ENCODE measurements around the gene ACSF3.

The ACSF3 gene

DNA sequence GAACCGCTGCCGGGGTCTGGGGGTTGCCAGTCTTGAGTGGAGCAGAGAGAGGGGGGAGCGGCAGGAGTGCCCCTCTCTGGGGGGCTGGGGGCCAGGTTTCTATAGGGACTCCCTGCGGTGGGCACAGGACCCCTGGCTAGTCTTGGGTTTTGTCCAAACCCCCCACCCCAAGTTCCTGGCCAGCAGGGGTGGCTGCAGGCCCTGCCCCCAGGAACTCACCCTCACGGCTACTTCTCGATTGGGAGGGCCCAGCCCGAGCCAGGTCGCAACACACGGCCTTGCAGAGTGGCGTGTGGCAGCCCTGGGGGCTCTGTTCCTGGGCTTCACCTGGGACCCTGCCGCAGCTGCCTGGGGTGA lies 78.5 kb downstream of the ACSF3 start:
- H3K9me3 Mint-ChIP-seq: no peaks in the 10 kb centered on the region
- H3K27ac Mint-ChIP-seq: no peak overlapping the region
- H3K4me3 Mint-ChIP-seq: no peak overlapping the region
- peaks cover 6% of the 10 kb centered on the region for H3K4me1 Mint-ChIP-seq (ENCODE audit: low read depth)
- H3K27me3 Mint-ChIP-seq: no peaks in the 10 kb centered on the region
- no peaks in the 10 kb centered on the region for H3K36me3 Mint-ChIP-seq (ENCODE audit: low read depth)

DNA sequence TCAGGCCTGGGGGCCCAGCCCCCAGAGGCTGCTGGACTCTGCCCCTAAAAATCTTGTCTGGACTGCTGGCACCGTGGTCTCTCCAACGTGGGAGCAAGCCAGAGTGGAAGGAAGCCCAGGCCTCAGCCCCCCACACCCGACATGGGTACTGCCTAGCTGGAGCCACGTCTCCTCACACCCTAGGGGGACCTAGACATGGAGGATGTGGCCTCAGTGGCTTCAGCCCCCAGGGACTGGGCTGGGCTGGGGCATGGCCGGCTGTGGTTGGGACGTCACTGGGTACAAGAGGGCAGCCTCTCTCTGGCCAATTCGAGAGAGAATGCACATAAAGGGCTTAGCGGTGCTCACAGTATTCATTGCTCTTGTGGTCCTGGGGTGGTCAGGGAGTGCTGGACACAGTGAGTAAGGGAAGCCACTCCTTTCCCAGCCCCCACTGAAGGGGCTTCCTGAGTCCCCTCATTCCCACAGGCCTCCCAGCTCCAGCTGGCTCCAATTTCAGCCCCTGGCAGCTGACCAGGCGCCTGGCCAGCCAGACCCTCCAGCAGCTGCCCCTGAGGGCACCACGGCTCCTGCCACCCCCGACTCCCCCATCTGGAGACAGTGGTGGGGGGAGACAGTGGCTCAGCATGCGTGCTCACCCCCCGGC lies 79.0 kb downstream of the ACSF3 start:
- Mint-ChIP-seq H3K27me3 (no peaks in the 10 kb centered on the region), H3K4me1 (ENCODE audit: low read depth) (peaks cover 6% of the 10 kb centered on the region), H3K9me3 (no peaks in the 10 kb centered on the region), H3K27ac (no peak overlapping the region), H3K4me3 (no peak overlapping the region), H3K36me3 (ENCODE audit: low read depth) (no peaks in the 10 kb centered on the region)

DNA sequence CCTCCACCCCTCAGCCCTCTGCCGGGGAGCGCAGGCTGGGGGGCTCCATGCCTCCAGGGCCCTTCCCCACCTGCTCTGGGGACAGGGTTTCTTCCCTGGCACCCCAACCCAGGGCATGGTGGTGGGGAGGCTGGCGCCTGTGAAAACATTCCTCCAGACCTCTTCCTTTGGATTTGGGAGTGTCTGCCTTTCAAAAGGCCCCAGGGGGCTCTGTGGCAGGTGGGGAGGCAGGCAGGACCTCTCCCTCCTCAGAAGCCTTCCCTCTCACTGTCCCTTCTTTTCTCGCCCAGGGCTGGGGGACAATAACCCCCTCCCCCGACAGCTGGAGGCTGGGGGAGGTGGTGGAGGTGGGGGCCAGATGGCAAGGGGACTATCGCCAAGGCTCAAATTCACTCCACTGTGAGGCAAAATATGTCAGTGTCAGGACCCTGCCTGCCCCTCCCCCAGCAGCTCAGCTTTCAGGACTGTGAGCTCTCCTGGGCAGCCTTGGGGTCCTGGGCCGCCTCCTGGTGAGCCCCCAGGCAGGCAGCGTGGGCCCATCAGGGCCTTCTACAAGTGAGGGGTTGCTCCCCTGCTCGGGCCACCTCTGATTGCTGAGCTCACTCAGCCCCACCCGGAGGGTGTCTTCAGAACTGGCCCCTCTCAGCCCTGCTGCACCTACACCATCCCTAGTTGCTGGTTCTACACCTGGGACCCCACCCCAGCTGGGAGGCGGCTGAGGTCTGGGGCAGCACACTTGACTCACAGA lies 79.7 kb downstream of the ACSF3 start:
- H3K9me3 Mint-ChIP-seq: no peaks in the 10 kb centered on the region
- no peaks in the 10 kb centered on the region for H3K27me3 Mint-ChIP-seq
- H3K36me3 Mint-ChIP-seq (ENCODE audit: low read depth): no peaks in the 10 kb centered on the region
- H3K4me1 Mint-ChIP-seq (ENCODE audit: low read depth): peaks cover 6% of the 10 kb centered on the region
- H3K4me3 Mint-ChIP-seq: no peak overlapping the region
- H3K27ac Mint-ChIP-seq: no peak overlapping the region

DNA sequence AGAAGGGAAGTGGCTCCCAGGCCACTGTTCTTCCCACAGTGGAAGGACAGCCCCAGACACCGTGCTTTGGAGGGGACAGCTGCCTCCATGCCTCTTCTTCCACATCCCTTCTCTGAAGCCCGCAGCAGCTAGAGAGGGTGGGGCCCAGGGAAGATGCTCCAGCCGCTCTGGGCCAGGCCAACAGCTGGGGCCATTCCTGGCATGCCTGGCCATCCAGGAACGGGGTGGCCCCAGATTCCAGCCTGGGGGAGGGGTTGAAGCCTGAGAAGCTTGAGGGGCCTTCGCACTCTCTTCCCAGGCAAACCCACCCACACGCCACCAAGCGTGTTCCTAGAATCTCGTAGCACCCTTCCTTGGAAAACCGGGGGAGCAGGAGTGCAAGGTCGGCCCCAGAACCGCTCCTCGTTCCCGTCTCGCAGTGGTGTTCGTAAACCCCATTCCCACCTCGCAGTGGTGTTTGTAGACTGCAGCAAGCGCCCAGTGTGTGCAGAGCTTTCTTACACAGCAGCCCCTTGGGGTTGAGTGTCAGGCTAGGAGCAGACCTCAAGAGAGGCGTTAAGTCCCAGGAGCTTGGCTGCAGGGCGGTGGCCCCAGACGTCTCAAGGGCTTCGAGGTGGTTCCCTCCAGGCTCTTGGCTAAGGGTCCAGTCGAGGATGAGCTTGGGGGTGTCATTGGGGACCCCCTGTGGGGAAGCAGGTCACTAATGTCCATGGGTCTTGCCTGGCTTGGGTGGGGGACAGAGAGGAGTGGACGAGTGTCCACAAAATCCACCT lies 80.6 kb downstream of the ACSF3 start:
- no peak overlapping the region for H3K27ac Mint-ChIP-seq
- H3K36me3 Mint-ChIP-seq (ENCODE audit: low read depth): no peaks in the 10 kb centered on the region
- peaks cover 6% of the 10 kb centered on the region for H3K4me1 Mint-ChIP-seq (ENCODE audit: low read depth)
- no peaks in the 10 kb centered on the region for H3K9me3 Mint-ChIP-seq
- no peaks in the 10 kb centered on the region for H3K27me3 Mint-ChIP-seq
- H3K4me3 Mint-ChIP-seq: no peak overlapping the region

DNA sequence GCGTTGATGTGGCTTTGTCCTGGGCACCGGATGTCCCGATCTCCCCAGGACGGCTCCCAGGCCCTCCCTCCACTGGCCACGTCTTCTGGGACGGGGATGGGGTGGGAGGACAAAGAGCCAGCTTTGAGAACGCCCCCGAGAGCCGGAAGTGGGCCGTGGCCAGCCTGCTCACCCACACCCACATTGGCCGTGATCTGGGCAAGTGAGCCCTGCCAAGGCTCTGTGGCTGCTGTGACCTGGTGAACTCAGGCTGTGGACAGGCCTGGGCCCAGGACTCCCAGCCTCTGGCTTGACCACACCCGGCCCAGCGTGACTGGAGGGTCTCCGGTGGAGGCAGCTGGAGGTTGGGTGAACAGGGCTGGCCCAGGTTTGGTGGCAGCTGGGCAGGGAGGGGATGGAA lies 81.2 kb downstream of the ACSF3 start:
- Mint-ChIP-seq H3K27ac (no peak overlapping the region), H3K9me3 (no peaks in the 10 kb centered on the region), H3K27me3 (no peaks in the 10 kb centered on the region), H3K36me3 (ENCODE audit: low read depth) (no peaks in the 10 kb centered on the region), H3K4me3 (no peak overlapping the region), H3K4me1 (ENCODE audit: low read depth) (peaks cover 6% of the 10 kb centered on the region)

DNA sequence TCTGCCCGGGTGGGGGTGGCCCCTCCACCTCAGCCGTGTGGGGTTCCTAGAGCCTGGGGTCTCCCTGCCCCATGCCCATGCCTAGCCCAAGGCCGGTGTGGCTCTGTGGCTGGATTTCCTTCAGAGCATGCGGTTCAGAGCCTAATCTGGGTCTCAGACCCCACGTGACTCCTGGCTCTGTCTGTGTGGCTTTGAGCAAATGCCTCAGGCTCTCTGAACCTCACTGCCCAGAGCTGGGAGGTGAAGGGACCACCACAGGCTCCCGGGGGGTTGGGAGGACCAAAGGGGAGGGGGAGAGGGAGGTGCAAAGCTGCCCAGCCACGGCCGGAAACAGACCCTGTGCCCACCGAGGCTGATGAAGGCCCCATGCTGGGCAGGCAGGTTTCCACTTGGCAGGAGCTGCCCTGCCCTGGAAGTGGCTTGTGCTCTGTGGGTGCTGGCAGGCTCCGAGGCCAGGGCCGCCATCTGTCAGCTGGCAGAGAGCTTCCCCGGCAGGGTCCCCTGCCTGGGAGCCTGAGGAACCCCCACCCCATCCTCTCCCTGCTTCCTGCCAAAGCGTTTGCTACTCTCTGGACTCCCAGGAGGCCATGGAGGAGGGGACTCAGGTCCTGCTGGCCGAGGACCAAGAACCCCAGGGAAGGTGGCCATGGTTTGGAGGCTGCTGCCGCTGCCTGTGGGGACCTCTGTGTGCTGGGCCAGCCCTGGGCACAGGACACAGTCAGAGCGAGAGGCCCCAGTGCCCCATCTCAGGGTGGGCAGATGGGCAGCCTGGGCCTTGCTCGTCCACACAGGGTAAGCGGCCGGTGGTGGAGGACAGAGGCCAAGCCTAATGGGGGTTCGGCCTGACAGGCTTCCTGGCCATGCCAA lies 81.9 kb downstream of the ACSF3 start:
- Mint-ChIP-seq H3K4me1 (ENCODE audit: low read depth) (peaks cover 5% of the 10 kb centered on the region), H3K4me3 (no peak overlapping the region), H3K9me3 (no peaks in the 10 kb centered on the region), H3K27ac (no peak overlapping the region), H3K27me3 (no peaks in the 10 kb centered on the region), H3K36me3 (ENCODE audit: low read depth) (no peaks in the 10 kb centered on the region)

DNA sequence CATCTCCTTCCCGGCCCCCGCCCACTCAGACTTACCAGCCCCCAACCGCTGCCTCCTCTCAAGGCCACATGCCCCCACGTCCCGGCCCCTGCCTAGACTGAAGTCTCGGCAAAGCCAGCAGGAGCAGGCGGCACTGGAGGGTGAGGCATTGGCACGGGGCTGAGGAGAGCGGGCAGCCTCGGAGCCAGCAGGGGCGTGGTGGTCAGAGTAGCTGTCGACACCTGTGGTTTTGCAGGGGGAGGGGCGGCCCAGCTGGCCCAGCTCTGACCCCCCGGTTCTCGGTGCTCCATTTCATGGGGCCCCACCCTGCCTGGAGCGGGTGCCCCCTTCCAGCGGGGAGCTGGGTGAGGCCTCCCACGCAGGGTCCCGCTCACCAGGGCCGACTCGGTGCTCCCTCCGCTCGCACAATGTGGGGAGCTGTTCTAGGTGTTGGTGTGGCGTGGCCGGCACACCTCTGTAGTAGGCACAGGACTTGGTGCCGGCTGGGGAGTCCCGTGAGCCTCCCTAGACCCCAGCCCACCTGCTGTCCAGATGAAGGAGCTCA lies 82.6 kb downstream of the ACSF3 start:
- Mint-ChIP-seq H3K36me3 (ENCODE audit: low read depth) (no peaks in the 10 kb centered on the region), H3K4me3 (no peak overlapping the region)

DNA sequence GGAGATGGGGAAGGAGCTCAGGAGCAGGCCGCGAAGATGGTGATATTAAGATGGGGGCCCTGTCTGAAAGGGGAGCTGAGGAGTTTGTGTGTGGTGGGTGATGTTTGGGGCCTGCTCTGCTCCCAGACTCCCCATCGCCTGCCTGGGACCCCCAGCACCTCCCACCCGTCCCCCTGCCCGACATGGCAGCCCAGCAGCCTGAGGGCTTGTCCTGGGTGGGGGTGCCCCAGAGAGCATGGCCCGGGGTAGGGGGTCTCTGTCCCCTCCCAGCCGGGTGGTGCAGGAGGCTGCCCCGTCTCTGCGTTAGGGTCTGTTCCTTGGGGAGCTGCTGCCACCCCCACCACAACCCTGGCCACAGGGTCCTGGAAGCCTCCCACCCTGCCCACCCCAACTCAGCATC lies 83.1 kb downstream of the ACSF3 start:
- no peaks in the 10 kb centered on the region for H3K27me3 Mint-ChIP-seq
- H3K4me1 Mint-ChIP-seq (ENCODE audit: low read depth): no peaks in the 10 kb centered on the region
- no peaks in the 10 kb centered on the region for H3K36me3 Mint-ChIP-seq (ENCODE audit: low read depth)
- no peaks in the 10 kb centered on the region for H3K9me3 Mint-ChIP-seq
- H3K4me3 Mint-ChIP-seq: no peak overlapping the region
- H3K27ac Mint-ChIP-seq: no peak overlapping the region

More for the DNA sequence above, 82.6 kb downstream of the ACSF3 start:
- no peak overlapping the region for H3K27ac Mint-ChIP-seq
- no peaks in the 10 kb centered on the region for H3K9me3 Mint-ChIP-seq
- H3K27me3 Mint-ChIP-seq: no peaks in the 10 kb centered on the region
- no peaks in the 10 kb centered on the region for H3K4me1 Mint-ChIP-seq (ENCODE audit: low read depth)

DNA sequence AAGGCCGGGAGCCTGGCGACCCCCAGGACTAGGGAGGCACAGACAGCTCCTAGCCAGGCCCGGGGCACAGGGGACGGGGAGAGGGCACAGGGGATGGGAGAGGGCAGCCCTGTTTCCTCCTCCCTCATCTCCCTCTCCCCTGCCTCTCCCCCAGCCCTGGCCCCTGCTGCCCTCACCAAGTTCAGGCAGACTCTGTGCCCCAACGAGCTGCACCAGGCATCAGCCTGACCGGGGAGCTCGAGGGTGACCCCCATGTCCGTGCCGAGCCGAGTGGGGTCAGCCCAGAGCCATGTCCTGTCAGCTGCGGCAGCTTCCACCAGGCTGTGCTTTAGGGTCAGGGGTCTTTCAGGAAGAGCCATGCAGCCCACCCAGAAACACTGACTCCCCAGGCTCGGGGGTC lies 83.8 kb downstream of the ACSF3 start:
- Mint-ChIP-seq H3K36me3 (ENCODE audit: low read depth) (no peaks in the 10 kb centered on the region), H3K4me3 (no peak overlapping the region), H3K27me3 (no peaks in the 10 kb centered on the region), H3K27ac (no peak overlapping the region), H3K4me1 (ENCODE audit: low read depth) (no peaks in the 10 kb centered on the region), H3K9me3 (no peaks in the 10 kb centered on the region)

DNA sequence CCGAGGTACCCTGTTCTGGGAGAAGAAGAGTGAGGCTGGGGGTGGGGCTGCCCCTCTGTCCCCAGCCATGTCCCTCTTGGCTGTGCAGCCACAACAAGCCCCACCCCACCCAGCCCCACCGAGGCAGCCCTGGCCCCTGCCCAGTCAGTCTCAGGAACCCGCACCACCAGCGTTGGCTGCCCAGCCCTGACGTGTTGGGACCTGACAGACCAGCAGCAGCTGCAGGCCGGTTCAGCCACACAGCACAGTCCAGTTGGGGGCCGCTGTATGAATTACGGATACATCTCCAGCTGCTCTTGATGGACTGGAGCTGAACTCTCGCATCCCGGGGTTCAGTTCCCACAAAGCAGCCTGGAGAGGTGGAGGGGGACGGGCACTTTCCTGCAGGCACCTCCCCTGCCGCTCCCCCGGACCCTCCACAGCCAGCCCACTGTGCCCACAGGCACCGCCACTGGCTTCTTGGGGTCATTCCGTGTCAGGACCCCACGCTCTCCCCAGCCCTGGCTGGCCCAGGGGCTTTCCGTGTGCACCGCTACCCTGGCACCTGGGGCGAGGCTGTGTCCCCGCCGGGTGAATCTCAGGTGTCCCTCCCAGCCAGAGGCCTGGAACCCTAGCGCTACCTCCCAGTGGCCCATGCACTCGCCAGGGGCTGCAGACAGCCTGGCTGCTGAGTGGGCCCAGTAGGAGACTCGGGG lies 84.9 kb downstream of the ACSF3 start:
- Mint-ChIP-seq H3K27ac (no peak overlapping the region), H3K36me3 (ENCODE audit: low read depth) (no peaks in the 10 kb centered on the region)

DNA sequence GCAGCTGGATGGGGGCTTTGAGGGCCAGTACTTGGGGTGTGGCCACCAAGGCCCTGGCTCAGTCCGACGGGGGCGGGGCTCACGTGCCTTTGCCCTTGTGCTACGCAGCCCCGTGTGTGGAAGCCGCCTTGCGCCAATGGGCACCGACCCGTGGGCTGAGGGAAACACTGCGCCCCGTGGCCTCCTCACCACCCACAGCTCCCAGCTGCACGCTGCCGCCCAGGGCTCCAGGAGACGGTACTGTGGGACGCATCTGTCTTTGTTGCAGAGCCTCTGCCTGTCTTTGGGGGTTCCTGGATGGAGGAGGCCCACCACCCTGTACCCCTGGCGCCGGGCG lies 85.5 kb downstream of the ACSF3 start:
- Mint-ChIP-seq H3K4me1 (ENCODE audit: low read depth) (no peaks in the 10 kb centered on the region), H3K9me3 (no peaks in the 10 kb centered on the region), H3K36me3 (ENCODE audit: low read depth) (no peaks in the 10 kb centered on the region), H3K4me3 (no peak overlapping the region), H3K27me3 (no peaks in the 10 kb centered on the region), H3K27ac (no peak overlapping the region)

More for the DNA sequence above, 84.9 kb downstream of the ACSF3 start:
- Mint-ChIP-seq H3K4me1 (ENCODE audit: low read depth) (no peaks in the 10 kb centered on the region), H3K27me3 (no peaks in the 10 kb centered on the region), H3K9me3 (no peaks in the 10 kb centered on the region), H3K4me3 (no peak overlapping the region)

DNA sequence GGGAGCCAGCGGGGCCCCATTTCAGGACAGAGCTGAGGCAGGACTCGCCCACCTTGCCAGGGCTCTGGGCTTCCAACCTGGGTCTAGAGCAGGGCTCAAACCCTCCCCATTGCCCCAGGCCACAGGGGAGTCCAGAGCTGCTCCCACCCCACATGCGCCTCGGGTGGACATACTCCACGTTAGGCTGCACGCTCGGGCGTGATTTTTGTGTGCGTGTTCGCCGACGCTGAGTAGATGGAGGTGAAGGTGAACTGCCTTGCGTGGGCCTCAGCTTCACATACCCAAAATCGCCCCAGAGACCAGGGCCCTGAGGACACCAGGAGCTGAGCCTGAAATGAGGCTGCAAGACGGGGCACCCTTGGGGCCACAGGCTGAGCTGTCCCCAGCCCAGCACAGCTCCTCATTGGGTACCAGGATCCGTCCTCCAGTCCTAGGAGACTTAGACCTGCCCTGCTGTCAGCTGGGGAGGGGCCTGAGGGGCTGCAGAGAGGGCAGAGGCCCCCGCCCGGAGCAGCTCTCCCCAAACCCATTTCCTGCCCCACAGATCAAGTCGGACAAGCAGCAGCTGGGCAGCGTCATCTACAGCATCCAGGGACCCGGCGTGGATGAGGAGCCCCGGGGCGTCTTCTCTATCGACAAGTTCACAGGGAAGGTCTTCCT lies 86.1 kb downstream of the ACSF3 start:
- no peak overlapping the region for H3K4me3 Mint-ChIP-seq
- no peaks in the 10 kb centered on the region for H3K36me3 Mint-ChIP-seq (ENCODE audit: low read depth)
- no peaks in the 10 kb centered on the region for H3K9me3 Mint-ChIP-seq
- no peak overlapping the region for H3K27ac Mint-ChIP-seq
- H3K4me1 Mint-ChIP-seq (ENCODE audit: low read depth): no peaks in the 10 kb centered on the region
- H3K27me3 Mint-ChIP-seq: no peaks in the 10 kb centered on the region

DNA sequence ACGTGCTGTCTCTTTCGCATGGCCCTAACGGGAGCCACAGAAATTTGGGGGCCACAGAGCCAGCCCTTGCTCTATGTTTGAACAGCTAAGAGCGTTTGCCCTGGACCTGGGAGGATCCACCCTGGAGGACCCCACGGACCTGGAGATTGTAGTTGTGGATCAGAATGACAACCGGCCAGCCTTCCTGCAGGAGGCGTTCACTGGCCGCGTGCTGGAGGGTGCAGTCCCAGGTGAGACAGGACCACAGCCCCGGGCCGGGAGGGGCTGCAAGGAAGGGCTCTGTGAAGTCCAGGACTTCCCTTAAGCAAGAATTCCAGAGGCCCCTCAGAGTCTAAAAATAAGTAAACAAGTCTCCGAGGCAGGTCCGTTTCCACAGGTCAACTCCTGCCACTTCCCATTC lies 89.8 kb downstream of the ACSF3 start:
- Mint-ChIP-seq H3K36me3 (ENCODE audit: low read depth) (no peaks in the 10 kb centered on the region), H3K27me3 (no peaks in the 10 kb centered on the region), H3K27ac (no peak overlapping the region), H3K9me3 (no peaks in the 10 kb centered on the region), H3K4me3 (no peak overlapping the region), H3K4me1 (ENCODE audit: low read depth) (no peaks in the 10 kb centered on the region)
